Effector memory CD8-positive, alpha-beta T cell (primary cell): ENCODE measurements around the gene CD93.

Source experiments
- ATAC-seq: fragments of 150-1000 bp; cut with Tn5 transposase; replicated peaks from 2 replicates; pipeline ENCODE4 v1.10.0; 2021; ENCODE audit warnings: mild to moderate bottlenecking, moderate library complexity
- DNase-seq, 3 experiments: peaks; one replicate each; pipeline ENCODE4 v3.0.0; 2021
- H3K27ac Mint-ChIP-seq, 2 donors: one replicate each; pipeline ENCODE4 v1.8.0; 2022; ENCODE audit warnings: mild to moderate bottlenecking in 2 of 2, mixed read lengths in 2 of 2, moderate library complexity in 2 of 2
- H3K27me3 Mint-ChIP-seq, 2 donors: one replicate each; pipeline ENCODE4 v1.8.0; 2022; ENCODE audit warnings: mixed read lengths in 2 of 2
- H3K36me3 Mint-ChIP-seq: one replicate; pipeline ENCODE4 v1.8.0; 2022; ENCODE audit warnings: mild to moderate bottlenecking, moderate library complexity, mixed read lengths; ENCODE audit not compliant: insufficient read depth
- H3K4me1 Mint-ChIP-seq, 2 donors: one replicate each; pipeline ENCODE4 v1.8.0; 2022; ENCODE audit warnings: low read depth in 2 of 2, mixed read lengths in 2 of 2
- H3K4me3 Mint-ChIP-seq, 2 donors: one replicate each; pipeline ENCODE4 v1.8.0; 2022; ENCODE audit warnings: mild to moderate bottlenecking in 2 of 2, mixed read lengths in 2 of 2, moderate library complexity in 2 of 2
- H3K9me3 Mint-ChIP-seq, 2 donors: one replicate each; pipeline ENCODE4 v1.8.0; 2022; ENCODE audit warnings: mixed read lengths in 2 of 2

The CD93 gene

GRCh38 chr20:23115822-23116221, 29.7 kb upstream of the CD93 start:
- DNase-seq, result no peak
- H3K9me3 Mint-ChIP-seq, result no peaks in the 10 kb centered on the region
- no peaks in the 10 kb centered on the region for H3K36me3 Mint-ChIP-seq
- peaks cover 5 to 15% of the 10 kb centered on the region in 2 donors for H3K27me3 Mint-ChIP-seq
- ATAC-seq, result no peak
- no peak overlapping the region for H3K4me3 Mint-ChIP-seq
- no peak overlapping the region for H3K27ac Mint-ChIP-seq
- peaks cover 0 to 2% of the 10 kb centered on the region in 2 donors for H3K4me1 Mint-ChIP-seq

GRCh38 chr20:23114448-23115082, 28.4 kb upstream of the CD93 start:
- Mint-ChIP-seq H3K27me3 (peaks cover 2 to 5% of the 10 kb centered on the region in 2 donors), H3K4me1 (no peaks in the 10 kb centered on the region), H3K36me3 (no peaks in the 10 kb centered on the region), H3K9me3 (no peaks in the 10 kb centered on the region), H3K4me3 (no peak overlapping the region), H3K27ac (peak overlapping the region in 1 of 2 donors; percentile 21)
- no peak for ATAC-seq
- DNase-seq, result no peak

- DNase-seq, result no peak
Measured at GRCh38 chr20:23114018-23114417, 27.9 kb upstream of the CD93 start.

GRCh38 chr20:23112595-23112994, 26.5 kb upstream of the CD93 start:
- no peak for DNase-seq
- no peak for ATAC-seq
- Mint-ChIP-seq H3K36me3 (no peaks in the 10 kb centered on the region), H3K9me3 (no peaks in the 10 kb centered on the region), H3K4me3 (no peak overlapping the region), H3K27ac (no peak overlapping the region), H3K27me3 (peaks cover 0 to 5% of the 10 kb centered on the region in 2 donors), H3K4me1 (no peaks in the 10 kb centered on the region)

More at GRCh38 chr20:23114018-23114417, 27.9 kb upstream of the CD93 start:
- Mint-ChIP-seq H3K27me3 (peaks cover 0 to 5% of the 10 kb centered on the region in 2 donors), H3K36me3 (no peaks in the 10 kb centered on the region), H3K9me3 (no peaks in the 10 kb centered on the region), H3K4me1 (no peaks in the 10 kb centered on the region), H3K27ac (peak overlapping the region in 1 of 2 donors; percentile 21), H3K4me3 (no peak overlapping the region)
- no peak for ATAC-seq

- DNase-seq, result no peak
- H3K9me3 Mint-ChIP-seq, result no peaks in the 10 kb centered on the region
- H3K36me3 Mint-ChIP-seq, result no peaks in the 10 kb centered on the region
- H3K4me1 Mint-ChIP-seq, result no peaks in the 10 kb centered on the region
- H3K27me3 Mint-ChIP-seq, result no peaks in the 10 kb centered on the region
- no peak overlapping the region for H3K27ac Mint-ChIP-seq
- ATAC-seq, result no peak
- no peak overlapping the region for H3K4me3 Mint-ChIP-seq
Measured at GRCh38 chr20:23111944-23112342, 25.8 kb upstream of the CD93 start.

GRCh38 chr20:23111307-23111943, 25.3 kb upstream of the CD93 start:
- DNase-seq (no peak), ATAC-seq (no peak)
- no peaks in the 10 kb centered on the region for H3K4me1 Mint-ChIP-seq
- H3K4me3 Mint-ChIP-seq, result no peak overlapping the region
- no peak overlapping the region for H3K27ac Mint-ChIP-seq
- H3K36me3 Mint-ChIP-seq, result no peaks in the 10 kb centered on the region
- no peaks in the 10 kb centered on the region for H3K27me3 Mint-ChIP-seq
- no peaks in the 10 kb centered on the region for H3K9me3 Mint-ChIP-seq

GRCh38 chr20:23108871-23109270, 22.7 kb upstream of the CD93 start:
- DNase-seq (no peak), ATAC-seq (no peak)
- Mint-ChIP-seq H3K27me3 (peaks cover 5 to 8% of the 10 kb centered on the region in 2 donors), H3K4me3 (no peak overlapping the region), H3K4me1 (no peaks in the 10 kb centered on the region), H3K9me3 (no peaks in the 10 kb centered on the region), H3K27ac (no peak overlapping the region), H3K36me3 (no peaks in the 10 kb centered on the region)

- ATAC-seq, result no peak
- Mint-ChIP-seq H3K27ac (no peak overlapping the region), H3K4me1 (no peaks in the 10 kb centered on the region), H3K9me3 (no peaks in the 10 kb centered on the region), H3K4me3 (no peak overlapping the region), H3K27me3 (peaks cover 8 to 10% of the 10 kb centered on the region in 2 donors), H3K36me3 (no peaks in the 10 kb centered on the region)
- no peak for DNase-seq
Measured at GRCh38 chr20:23107466-23107865, 21.3 kb upstream of the CD93 start.

- no peak overlapping the region for H3K4me3 Mint-ChIP-seq
- H3K27me3 Mint-ChIP-seq, result peaks cover 8 to 10% of the 10 kb centered on the region in 2 donors
- H3K4me1 Mint-ChIP-seq, result no peaks in the 10 kb centered on the region
- no peaks in the 10 kb centered on the region for H3K36me3 Mint-ChIP-seq
- no peaks in the 10 kb centered on the region for H3K9me3 Mint-ChIP-seq
- ATAC-seq (no peak), DNase-seq (no peak)
- H3K27ac Mint-ChIP-seq, result no peak overlapping the region
Measured at GRCh38 chr20:23106271-23106851, 20.2 kb upstream of the CD93 start.

GRCh38 chr20:23105193-23105592, 19.1 kb upstream of the CD93 start:
- no peak overlapping the region for H3K4me3 Mint-ChIP-seq
- no peaks in the 10 kb centered on the region for H3K4me1 Mint-ChIP-seq
- H3K27ac Mint-ChIP-seq, result no peak overlapping the region
- DNase-seq, result no peak
- H3K36me3 Mint-ChIP-seq, result no peaks in the 10 kb centered on the region
- no peaks in the 10 kb centered on the region for H3K9me3 Mint-ChIP-seq
- peaks cover 8 to 19% of the 10 kb centered on the region in 2 donors for H3K27me3 Mint-ChIP-seq
- ATAC-seq, result no peak

GRCh38 chr20:23103284-23104018, 17.3 kb upstream of the CD93 start:
- DNase-seq, result no peak
- H3K27ac Mint-ChIP-seq, result no peak overlapping the region
- ATAC-seq, result no peak
- no peaks in the 10 kb centered on the region for H3K4me1 Mint-ChIP-seq
- no peak overlapping the region for H3K4me3 Mint-ChIP-seq
- H3K36me3 Mint-ChIP-seq, result no peaks in the 10 kb centered on the region
- no peaks in the 10 kb centered on the region for H3K9me3 Mint-ChIP-seq
- H3K27me3 Mint-ChIP-seq, result peaks cover 8 to 28% of the 10 kb centered on the region in 2 donors

GRCh38 chr20:23101696-23102406, 15.7 kb upstream of the CD93 start:
- DNase-seq (no peak), ATAC-seq (no peak)

GRCh38 chr20:23100720-23101107, 14.6 kb upstream of the CD93 start:
- no peaks in the 10 kb centered on the region for H3K36me3 Mint-ChIP-seq
- DNase-seq (no peak), ATAC-seq (no peak)
- no peaks in the 10 kb centered on the region for H3K4me1 Mint-ChIP-seq
- no peak overlapping the region for H3K4me3 Mint-ChIP-seq
- H3K27ac Mint-ChIP-seq, result no peak overlapping the region
- peaks cover 15 to 38% of the 10 kb centered on the region in 2 donors for H3K27me3 Mint-ChIP-seq
- no peaks in the 10 kb centered on the region for H3K9me3 Mint-ChIP-seq

More at GRCh38 chr20:23101696-23102406, 15.7 kb upstream of the CD93 start:
- Mint-ChIP-seq H3K9me3 (no peaks in the 10 kb centered on the region), H3K27me3 (peaks cover 15 to 37% of the 10 kb centered on the region in 2 donors), H3K4me1 (no peaks in the 10 kb centered on the region), H3K27ac (no peak overlapping the region), H3K4me3 (no peak overlapping the region), H3K36me3 (no peaks in the 10 kb centered on the region)
